Activated naive CD4-positive, alpha-beta T cell treated with anti-CD3 and anti-CD28 coated beads for 36 hours (primary cell): ENCODE results near the gene RPS6KA5. TPM values are rescaled to one million over a fixed set of nuclear protein-coding genes. Genes with fewer than 3 reads are reported as not detected.
"Not testable (repeated sequence)": the region's sequence is repeated elsewhere in the genome, so short reads cannot be mapped to it uniquely, and the experiment has no call there.

Experiments
- CTCF ChIA-PET: fragments of 350-600 bp; sonication (Branson Sonifier 250); formaldehyde crosslinking; loops from one replicate; lab custom pipeline; 2021; ENCODE audit warnings: antibody characterized with exemption; lab: Charles Lee
- DNase-seq: peaks from one replicate; pipeline ENCODE4 v3.0.0-alpha.2; 2020
- H3K27ac Mint-ChIP-seq: one replicate; pipeline ENCODE4 v1.8.0; 2021; ENCODE audit warnings: mild to moderate bottlenecking, mixed read lengths
- H3K27me3 Mint-ChIP-seq: one replicate; pipeline ENCODE4 v1.8.0; 2021; ENCODE audit warnings: low read depth, mixed read lengths
- H3K36me3 Mint-ChIP-seq: one replicate; pipeline ENCODE4 v1.8.0; 2021; ENCODE audit warnings: low read depth, mixed read lengths
- H3K4me1 Mint-ChIP-seq: one replicate; pipeline ENCODE4 v1.8.0; 2021; ENCODE audit warnings: low read depth, mixed read lengths
- H3K4me3 Mint-ChIP-seq: one replicate; pipeline ENCODE4 v1.8.0; 2021; ENCODE audit warnings: mild to moderate bottlenecking, moderate library complexity, mixed read lengths
- H3K9me3 Mint-ChIP-seq: one replicate; pipeline ENCODE4 v1.8.0; 2021; ENCODE audit warnings: mixed read lengths
- intact Hi-C: fragments of 100-400 bp; cut with micrococcal nuclease; formaldehyde crosslinking; loops from one replicate; pipeline ENCODE4 v1.15.1; 2023
- total RNA-seq, 2 experiments: library from RNA; stranded (reverse); gene quantifications; one replicate each; pipeline ENCODE4 v1.2.3, GENCODE V29; 2021

Gene RPS6KA5
- total RNA-seq, 2 experiments from 2014 or later: 10.0 to 12.0 TPM

GRCh38 chr14:90850487-90850886 is 210.0 kb downstream of the RPS6KA5 start:
- Mint-ChIP-seq H3K9me3 (no peaks in the 10 kb centered on the region), H3K27ac (no peak overlapping the region), H3K36me3 (no peaks in the 10 kb centered on the region), H3K27me3 (no peaks in the 10 kb centered on the region), H3K4me3 (no peak overlapping the region), H3K4me1 (no peaks in the 10 kb centered on the region)
- intact Hi-C loops: no loop called here
- CTCF ChIA-PET: interaction anchor here (1.2 kb wide), 1 partner anchor 8 kb away, joined by 5 read pairs; no protein-coding TSS in a partner anchor
- no peak for DNase-seq

GRCh38 chr14:90849787-90850444 is 210.5 kb downstream of the RPS6KA5 start:
- Mint-ChIP-seq H3K9me3 (no peaks in the 10 kb centered on the region), H3K27ac (no peak overlapping the region), H3K36me3 (no peaks in the 10 kb centered on the region), H3K4me3 (no peak overlapping the region), H3K27me3 (no peaks in the 10 kb centered on the region), H3K4me1 (no peaks in the 10 kb centered on the region)
- DNase-seq: no peak
- intact Hi-C loops: no loop called here
- CTCF ChIA-PET: interaction anchor here (1.2 kb wide), 1 partner anchor 9 kb away, joined by 5 read pairs; no protein-coding TSS in a partner anchor

GRCh38 chr14:90848944-90849731 is 211.3 kb downstream of the RPS6KA5 start:
- Mint-ChIP-seq H3K9me3 (no peaks in the 10 kb centered on the region), H3K36me3 (no peaks in the 10 kb centered on the region), H3K4me1 (no peaks in the 10 kb centered on the region), H3K27me3 (no peaks in the 10 kb centered on the region), H3K27ac (no peak overlapping the region), H3K4me3 (no peak overlapping the region)
- DNase-seq: no peak
- CTCF ChIA-PET: interaction anchor here (1.2 kb wide), 1 partner anchor 9 kb away, joined by 5 read pairs; no protein-coding TSS in a partner anchor
- intact Hi-C loops: no loop called here

- Mint-ChIP-seq H3K27me3 (no peaks in the 10 kb centered on the region), H3K27ac (no peak overlapping the region), H3K4me3 (no peak overlapping the region), H3K4me1 (no peaks in the 10 kb centered on the region), H3K9me3 (no peaks in the 10 kb centered on the region), H3K36me3 (no peaks in the 10 kb centered on the region)
- intact Hi-C loops: no loop called here
- CTCF ChIA-PET: no interaction called here
- DNase-seq: no peak
Measured at GRCh38 chr14:90846511-90846910, 213.9 kb downstream of the RPS6KA5 start.

GRCh38 chr14:90844321-90844720 is 216.1 kb downstream of the RPS6KA5 start:
- Mint-ChIP-seq H3K4me3 (no peak overlapping the region), H3K4me1 (no peaks in the 10 kb centered on the region), H3K27me3 (no peaks in the 10 kb centered on the region), H3K27ac (no peak overlapping the region), H3K9me3 (no peaks in the 10 kb centered on the region), H3K36me3 (no peaks in the 10 kb centered on the region)
- DNase-seq: no peak
- intact Hi-C loops: no loop called here
- CTCF ChIA-PET: no interaction called here

GRCh38 chr14:90842726-90843125 is 217.7 kb downstream of the RPS6KA5 start:
- H3K4me3 Mint-ChIP-seq: no peak overlapping the region
- H3K4me1 Mint-ChIP-seq: no peaks in the 10 kb centered on the region
- intact Hi-C loops: no loop called here
- no peaks in the 10 kb centered on the region for H3K27me3 Mint-ChIP-seq
- no peaks in the 10 kb centered on the region for H3K36me3 Mint-ChIP-seq
- DNase-seq: no peak
- CTCF ChIA-PET: interaction anchor here (1.1 kb wide), 1 partner anchor 48 kb away, joined by 3 read pairs; no protein-coding TSS in a partner anchor
- no peaks in the 10 kb centered on the region for H3K9me3 Mint-ChIP-seq
- no peak overlapping the region for H3K27ac Mint-ChIP-seq

GRCh38 chr14:90840667-90841066 is 219.8 kb downstream of the RPS6KA5 start:
- H3K9me3 Mint-ChIP-seq, H3K4me1 Mint-ChIP-seq, intact Hi-C loops, H3K27me3 Mint-ChIP-seq, H3K4me3 Mint-ChIP-seq, CTCF ChIA-PET, DNase-seq, H3K36me3 Mint-ChIP-seq, H3K27ac Mint-ChIP-seq: not testable (repeated sequence)

GRCh38 chr14:90839889-90840266 is 220.6 kb downstream of the RPS6KA5 start:
- H3K4me3 Mint-ChIP-seq: no peak overlapping the region
- no peaks in the 10 kb centered on the region for H3K36me3 Mint-ChIP-seq
- peaks cover 14% of the 10 kb centered on the region for H3K4me1 Mint-ChIP-seq
- CTCF ChIA-PET: interaction anchor here (0.6 kb wide), 1 partner anchor 284 kb away, joined by 3 read pairs; no protein-coding TSS in a partner anchor
- H3K9me3 Mint-ChIP-seq: no peaks in the 10 kb centered on the region
- DNase-seq: no peak
- intact Hi-C loops: no loop called here
- H3K27me3 Mint-ChIP-seq: no peaks in the 10 kb centered on the region
- no peak overlapping the region for H3K27ac Mint-ChIP-seq

GRCh38 chr14:90839024-90839888 is 221.2 kb downstream of the RPS6KA5 start:
- H3K9me3 Mint-ChIP-seq: no peaks in the 10 kb centered on the region
- H3K27me3 Mint-ChIP-seq: no peaks in the 10 kb centered on the region
- H3K36me3 Mint-ChIP-seq: no peaks in the 10 kb centered on the region
- H3K27ac Mint-ChIP-seq: no peak overlapping the region
- intact Hi-C loops: no loop called here
- DNase-seq: no peak
- H3K4me1 Mint-ChIP-seq: peaks cover 14% of the 10 kb centered on the region
- CTCF ChIA-PET: interaction anchor here (0.6 kb wide), 1 partner anchor 284 kb away, joined by 3 read pairs; no protein-coding TSS in a partner anchor
- H3K4me3 Mint-ChIP-seq: no peak overlapping the region

GRCh38 chr14:90838531-90838930 is 221.9 kb downstream of the RPS6KA5 start:
- H3K4me3 Mint-ChIP-seq, H3K9me3 Mint-ChIP-seq, CTCF ChIA-PET, H3K36me3 Mint-ChIP-seq, intact Hi-C loops, DNase-seq, H3K27me3 Mint-ChIP-seq, H3K27ac Mint-ChIP-seq: not testable (repeated sequence)
- peaks cover 14% of the 10 kb centered on the region for H3K4me1 Mint-ChIP-seq

GRCh38 chr14:90837355-90837754 is 223.1 kb downstream of the RPS6KA5 start:
- no peak overlapping the region for H3K27ac Mint-ChIP-seq
- no peaks in the 10 kb centered on the region for H3K36me3 Mint-ChIP-seq
- CTCF ChIA-PET: no interaction called here
- no peak overlapping the region for H3K4me3 Mint-ChIP-seq
- no peak for DNase-seq
- intact Hi-C loops: no loop called here
- no peaks in the 10 kb centered on the region for H3K9me3 Mint-ChIP-seq
- peaks cover 14% of the 10 kb centered on the region for H3K4me1 Mint-ChIP-seq
- H3K27me3 Mint-ChIP-seq: no peaks in the 10 kb centered on the region

GRCh38 chr14:90836692-90837063 is 223.8 kb downstream of the RPS6KA5 start:
- CTCF ChIA-PET: interaction anchor here (0.6 kb wide), 1 partner anchor 27 kb away, joined by 3 read pairs; no protein-coding TSS in a partner anchor
- H3K27ac Mint-ChIP-seq: no peak overlapping the region
- peaks cover 14% of the 10 kb centered on the region for H3K4me1 Mint-ChIP-seq
- no peaks in the 10 kb centered on the region for H3K36me3 Mint-ChIP-seq
- intact Hi-C loops: no loop called here
- H3K27me3 Mint-ChIP-seq: no peaks in the 10 kb centered on the region
- no peak overlapping the region for H3K4me3 Mint-ChIP-seq
- H3K9me3 Mint-ChIP-seq: no peaks in the 10 kb centered on the region
- no peak for DNase-seq
